Measurements from ENCODE around the gene FBXL14. TPM values are rescaled to one million over a fixed set of nuclear protein-coding genes. Genes with fewer than 3 reads are reported as not detected.

FBXL14 gene
- total and polyA plus RNA-seq, 9 donors = 1.3 to 16.2 (median 10.8) TPM

DNA sequence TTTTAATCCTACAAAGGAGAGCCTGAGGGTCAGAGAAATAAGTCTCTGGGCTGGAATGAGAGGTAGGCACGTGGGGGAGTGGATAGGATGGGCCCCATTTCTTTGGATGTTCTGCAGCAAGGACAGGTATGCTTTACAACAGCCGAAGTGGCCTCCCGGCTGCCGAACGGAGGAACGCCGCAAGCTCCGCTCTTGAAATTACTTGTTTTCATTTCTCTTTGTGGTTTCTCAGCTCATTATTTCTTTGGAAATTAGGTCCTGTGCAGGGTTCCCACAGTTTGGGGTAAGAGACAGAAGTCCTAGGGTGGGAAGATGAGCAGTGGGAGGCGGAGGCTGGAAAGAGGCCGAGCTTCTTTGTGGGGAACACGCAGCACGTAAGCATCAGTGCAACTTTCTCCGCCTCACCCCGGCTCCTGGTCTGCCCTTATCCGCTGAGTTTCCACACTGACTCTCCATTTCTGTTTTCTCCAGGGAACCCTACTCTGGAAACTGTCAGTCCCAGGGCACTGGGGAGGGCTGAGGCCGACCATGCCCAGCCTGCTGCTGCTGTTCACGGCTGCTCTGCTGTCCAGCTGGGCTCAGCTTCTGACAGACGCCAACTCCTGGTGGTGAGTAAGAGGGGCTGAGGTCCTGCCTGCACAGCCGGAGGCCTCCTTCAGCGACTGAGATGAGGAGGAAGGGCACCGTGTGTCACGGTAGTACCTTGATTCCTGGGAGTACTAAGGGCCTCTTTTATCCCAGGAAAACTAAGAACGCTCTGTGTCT lies 36.6 kb upstream of the FBXL14 start:
- 42 to 57% (median 42%) methylated on average over 23 of the region's 23 CpGs for WGBS, 3 donors
- H3K4me3 ChIP-seq = no peak overlapping the region
- peak in 2 of 5 donors; percentile 34 to 67 for DNase-seq
- intact Hi-C loops (cut with DNase I) = loop anchor here in 1 of 4 donors (10.0 kb wide), 1 partner anchor 304 kb away; no protein-coding TSS in a partner anchor
- no peaks in the 10 kb centered on the region for H3K9me3 ChIP-seq
- H3K36me3 ChIP-seq = no peaks in the 10 kb centered on the region
- H3K27ac ChIP-seq = peak overlapping the region in 1 of 2 donors; percentile 49
- TF ChIP-seq EP300 (IDR thresholded peaks at IDR 0.05) (no peak), CTCF (IDR thresholded peaks at IDR 0.05) (no peak), POLR2A (IDR thresholded peaks at IDR 0.05) (no peak)
- H3K4me1 ChIP-seq (ENCODE audit: insufficient read depth) = peaks cover 2% of the 10 kb centered on the region
- no peaks in the 10 kb centered on the region for H3K27me3 ChIP-seq

DNA sequence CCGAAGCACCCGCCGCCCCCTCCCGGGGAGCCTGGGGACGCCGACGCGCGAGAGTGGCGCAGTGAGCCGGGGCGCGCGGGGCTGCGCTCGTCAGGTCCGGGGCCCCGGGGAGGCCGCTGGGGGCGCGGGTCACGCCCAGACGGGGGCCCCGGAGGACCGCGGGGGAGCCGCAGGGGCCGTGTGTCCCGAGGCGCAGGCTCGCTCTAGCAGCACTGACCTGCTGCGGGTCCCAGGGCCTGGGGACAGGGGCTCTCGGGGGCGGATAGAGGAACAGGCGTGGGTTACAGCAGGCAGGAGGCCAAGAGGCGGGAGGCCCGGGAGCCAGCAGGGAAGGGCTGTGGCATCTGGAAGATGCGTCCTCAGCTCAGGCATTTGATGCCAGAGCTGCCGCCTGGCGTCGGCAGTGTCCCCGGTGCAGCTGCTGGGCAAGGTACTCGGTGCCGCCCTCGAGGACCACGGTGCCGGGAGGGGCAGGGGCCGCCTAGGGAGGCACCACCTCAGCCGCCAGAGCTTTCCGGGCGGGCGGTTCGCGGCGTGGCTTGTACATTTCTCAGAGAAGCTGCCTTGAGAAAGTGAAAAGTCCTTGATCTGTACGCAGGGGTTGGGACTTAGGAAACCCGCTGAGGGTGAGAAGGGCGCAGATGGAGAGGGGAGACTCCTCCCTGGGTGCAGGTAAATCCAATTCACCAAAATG lies 35.9 kb upstream of the FBXL14 start:
- Histone ChIP-seq H3K4me1 (ENCODE audit: insufficient read depth) (peaks cover 2% of the 10 kb centered on the region), H3K27me3 (no peaks in the 10 kb centered on the region), H3K4me3 (peak overlapping the region; percentile 37), H3K36me3 (no peaks in the 10 kb centered on the region), H3K27ac (peak overlapping the region in 1 of 2 donors; percentile 55), H3K9me3 (no peaks in the 10 kb centered on the region)
- intact Hi-C loops (cut with DNase I) = loop anchor here in 1 of 4 donors (10.0 kb wide), 1 partner anchor 305 kb away; no protein-coding TSS in a partner anchor
- 1 to 4% (median 2%) methylated on average over 53 to 58 of the region's 58 CpGs for WGBS, 3 donors
- peak in 1 of 3 donors; percentile 32 for TF ChIP-seq CTCF (IDR thresholded peaks at IDR 0.05)
- TF ChIP-seq EP300 (IDR thresholded peaks at IDR 0.05) = no peak
- DNase-seq = peak; percentile 47 to 65 (median 63)

DNA sequence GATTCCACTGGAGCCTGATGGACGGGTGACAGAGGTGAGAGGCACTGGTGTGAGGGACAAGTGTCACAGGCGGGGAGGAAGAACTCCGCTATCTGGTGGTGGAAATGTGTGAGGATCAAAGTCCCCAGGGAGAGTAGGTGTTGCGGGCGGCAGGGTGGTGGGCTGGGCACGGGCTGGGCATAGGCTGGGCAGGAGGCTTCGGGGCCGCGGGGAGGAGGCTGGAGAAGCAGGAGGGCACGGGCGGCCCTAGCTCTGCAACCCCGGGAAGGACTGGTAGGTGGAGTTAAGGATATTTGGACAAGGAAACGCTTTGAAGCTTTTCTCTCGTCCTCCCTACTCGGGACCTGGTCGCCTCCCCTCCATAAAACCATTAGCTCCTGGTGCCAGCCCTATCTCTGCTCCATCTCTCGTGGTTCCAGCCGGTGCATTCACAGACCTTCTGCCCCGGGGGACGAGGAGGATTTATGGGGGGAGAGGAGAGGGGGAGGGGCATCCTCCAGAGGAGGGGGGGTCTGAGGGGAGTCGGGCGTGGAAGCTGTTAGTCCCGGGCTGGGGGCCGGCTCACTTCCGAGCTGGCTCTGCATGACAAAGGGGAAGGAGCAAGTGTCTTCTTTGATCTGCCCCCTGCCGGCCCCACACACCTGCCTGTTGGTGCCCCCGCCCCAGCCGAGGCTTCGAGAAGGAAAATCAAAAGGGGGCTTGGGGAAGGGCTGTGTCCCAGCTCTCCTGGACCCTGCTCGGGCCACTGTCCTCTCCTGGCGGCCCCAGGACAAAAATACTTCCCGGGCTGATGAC lies 35.2 kb upstream of the FBXL14 start:
- Histone ChIP-seq H3K27ac (peak overlapping the region in 1 of 2 donors; percentile 55), H3K4me3 (peak overlapping the region; percentile 37), H3K27me3 (no peaks in the 10 kb centered on the region), H3K36me3 (no peaks in the 10 kb centered on the region), H3K9me3 (no peaks in the 10 kb centered on the region), H3K4me1 (ENCODE audit: insufficient read depth) (peaks cover 2% of the 10 kb centered on the region)
- DNase-seq = peak in 3 of 5 donors; percentile 36 to 54 (median 38)
- 13 to 14% (median 14%) methylated on average over 30 to 32 of the region's 32 CpGs for WGBS, 3 donors
- intact Hi-C loops (cut with DNase I) = loop anchor here in 1 of 4 donors (10.0 kb wide), 1 partner anchor 305 kb away; no protein-coding TSS in a partner anchor
- TF ChIP-seq EP300 (IDR thresholded peaks at IDR 0.05) (no peak), CTCF (IDR thresholded peaks at IDR 0.05) (no peak), POLR2A (IDR thresholded peaks at IDR 0.05) (no peak)

Data from ovary (tissue), 9 donors.